ENCODE measurements around the gene SLC2A13. TPM values are rescaled to one million over a fixed set of nuclear protein-coding genes. Genes with fewer than 3 reads are reported as not detected.

The SLC2A13 gene
- total RNA-seq, result 10 to 100 TPM in 1 of 2 donors, 1 to 10 TPM in 1; 5.9 to 13.7 TPM

DNA sequence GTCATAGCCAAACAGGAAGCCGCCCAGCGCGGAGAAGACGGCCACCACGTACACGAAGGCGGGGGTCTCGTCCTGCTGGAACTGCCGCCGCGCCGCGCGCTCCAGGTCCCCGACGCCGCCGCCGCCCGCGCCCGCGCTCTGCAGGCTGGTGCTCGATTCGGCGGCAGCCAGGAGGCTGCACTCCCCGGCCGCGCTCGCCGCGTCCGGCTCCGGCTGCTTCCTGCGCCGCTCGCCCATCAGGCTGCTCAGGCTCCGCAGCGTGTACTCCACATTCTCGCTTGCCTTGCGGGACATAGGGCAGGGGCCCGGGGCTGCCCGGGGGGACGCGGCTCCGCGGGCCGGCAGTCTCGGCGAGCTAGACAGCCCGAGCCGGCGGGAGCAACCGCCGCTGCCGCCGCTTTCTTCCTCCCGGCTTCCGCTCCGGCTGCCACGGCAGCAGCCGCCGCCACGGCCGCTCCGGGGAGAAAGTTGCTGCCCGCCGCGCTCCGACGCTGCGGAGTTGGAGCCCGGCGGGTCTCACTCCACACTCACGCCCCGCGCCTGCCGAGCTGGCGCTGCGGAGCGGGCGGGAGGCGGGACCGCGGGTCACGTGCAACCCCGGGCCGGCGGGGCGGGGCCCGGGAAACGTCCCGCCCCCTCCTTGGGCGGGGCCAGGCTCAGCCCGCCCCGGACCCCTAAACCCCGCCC lies at the start of gene SLC2A13:
TSS of gene SLC2A13 (minus strand) at position 567 of the 687 bp plus-strand sequence. CDS start at position 294, 273 bp downstream.
- no peaks in the 10 kb centered on the region for H3K27me3 ChIP-seq (replicated peaks; ENCODE audit: insufficient read depth)
- H3K36me3 ChIP-seq, result no peaks in the 10 kb centered on the region
- intact Hi-C loops (cut with DNase I), result loop anchor here (2.0 to 5.0 kb wide), 3 partner anchors 73 to 117 kb away; partner anchors contain the start of gene LRRK2
- peak within 1 kb of the TSS; percentile 74 to 78 for H3K27ac ChIP-seq
- TF ChIP-seq POLR2A (IDR thresholded peaks at IDR 0.05) (peak; percentile 77), POLR2AphosphoS5 (IDR thresholded peaks at IDR 0.05) (peak; percentile 30)
- TF ChIP-seq, protein P1, sequence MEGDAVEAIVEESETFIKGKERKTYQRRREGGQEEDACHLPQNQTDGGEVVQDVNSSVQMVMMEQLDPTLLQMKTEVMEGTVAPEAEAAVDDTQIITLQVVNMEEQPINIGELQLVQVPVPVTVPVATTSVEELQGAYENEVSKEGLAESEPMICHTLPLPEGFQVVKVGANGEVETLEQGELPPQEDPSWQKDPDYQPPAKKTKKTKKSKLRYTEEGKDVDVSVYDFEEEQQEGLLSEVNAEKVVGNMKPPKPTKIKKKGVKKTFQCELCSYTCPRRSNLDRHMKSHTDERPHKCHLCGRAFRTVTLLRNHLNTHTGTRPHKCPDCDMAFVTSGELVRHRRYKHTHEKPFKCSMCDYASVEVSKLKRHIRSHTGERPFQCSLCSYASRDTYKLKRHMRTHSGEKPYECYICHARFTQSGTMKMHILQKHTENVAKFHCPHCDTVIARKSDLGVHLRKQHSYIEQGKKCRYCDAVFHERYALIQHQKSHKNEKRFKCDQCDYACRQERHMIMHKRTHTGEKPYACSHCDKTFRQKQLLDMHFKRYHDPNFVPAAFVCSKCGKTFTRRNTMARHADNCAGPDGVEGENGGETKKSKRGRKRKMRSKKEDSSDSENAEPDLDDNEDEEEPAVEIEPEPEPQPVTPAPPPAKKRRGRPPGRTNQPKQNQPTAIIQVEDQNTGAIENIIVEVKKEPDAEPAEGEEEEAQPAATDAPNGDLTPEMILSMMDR (IDR thresholded peaks at IDR 0.05), result no peak
- H3K9me3 ChIP-seq, result no peaks in the 10 kb centered on the region
- peak; percentile 68 for DNase-seq (ENCODE audit: low spot score)
- WGBS, result 1% methylated on average over 34 of the region's 97 CpGs
- H3K4me3 ChIP-seq, result peak within 1 kb of the TSS; percentile 69 to 87
- no peaks in the 10 kb centered on the region for H3K4me1 ChIP-seq (replicated peaks)

- no peaks in the 10 kb centered on the region for H3K9me3 ChIP-seq
- no peaks in the 10 kb centered on the region for H3K36me3 ChIP-seq
- H3K27ac ChIP-seq, result no peak overlapping the region
- WGBS, result 89% methylated on average over 4 of the region's 4 CpGs
- no peak overlapping the region for H3K4me3 ChIP-seq
- no peaks in the 10 kb centered on the region for H3K27me3 ChIP-seq (replicated peaks; ENCODE audit: insufficient read depth)
- DNase-seq (ENCODE audit: low spot score), result no peak
- no peaks in the 10 kb centered on the region for H3K4me1 ChIP-seq (replicated peaks)
- TF ChIP-seq, protein P1 (IDR thresholded peaks at IDR 0.05), result no peak
- TF ChIP-seq POLR2AphosphoS5 (IDR thresholded peaks at IDR 0.05) (no peak), POLR2A (IDR thresholded peaks at IDR 0.05) (no peak)
- intact Hi-C loops (cut with DNase I), result loop anchor here (5.0 kb wide), 1 partner anchor 158 kb away; no protein-coding TSS in a partner anchor
These were observed 48.5 kb upstream of the SLC2A13 start for GRCh38 chr12:40154381-40154780.

DNA sequence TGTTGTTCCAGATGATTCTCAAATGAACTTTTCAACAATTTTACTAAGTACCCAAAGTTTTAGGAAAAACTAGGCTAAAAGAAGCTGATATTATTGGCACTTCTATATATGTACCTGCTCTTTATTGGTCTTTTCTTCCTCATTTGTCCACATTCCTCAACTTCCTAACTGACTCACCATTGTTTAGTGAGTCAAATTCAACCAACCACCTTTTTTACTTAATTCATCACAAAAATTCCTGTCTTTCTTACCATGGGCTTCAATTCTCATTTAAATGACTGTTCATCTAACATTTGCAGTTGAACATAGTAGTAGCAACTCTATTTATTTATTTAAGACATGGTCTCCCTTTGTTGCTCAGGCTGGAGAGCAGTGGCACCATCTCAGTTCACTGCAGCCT lies 47.6 kb upstream of the SLC2A13 start:
- TF ChIP-seq POLR2A (IDR thresholded peaks at IDR 0.05), result no peak
- TF ChIP-seq POLR2AphosphoS5 (IDR thresholded peaks at IDR 0.05), result no peak
- TF ChIP-seq, protein P1 (IDR thresholded peaks at IDR 0.05), result no peak
- no peak overlapping the region for H3K4me3 ChIP-seq
- intact Hi-C loops (cut with DNase I), result loop anchor here (5.0 kb wide), 1 partner anchor 159 kb away; no protein-coding TSS in a partner anchor
- H3K27ac ChIP-seq, result no peak overlapping the region
- no peak for DNase-seq (ENCODE audit: low spot score)
- H3K4me1 ChIP-seq (replicated peaks), result no peaks in the 10 kb centered on the region
- H3K27me3 ChIP-seq (replicated peaks; ENCODE audit: insufficient read depth), result no peaks in the 10 kb centered on the region
- H3K36me3 ChIP-seq, result no peaks in the 10 kb centered on the region
- no peaks in the 10 kb centered on the region for H3K9me3 ChIP-seq

DNA sequence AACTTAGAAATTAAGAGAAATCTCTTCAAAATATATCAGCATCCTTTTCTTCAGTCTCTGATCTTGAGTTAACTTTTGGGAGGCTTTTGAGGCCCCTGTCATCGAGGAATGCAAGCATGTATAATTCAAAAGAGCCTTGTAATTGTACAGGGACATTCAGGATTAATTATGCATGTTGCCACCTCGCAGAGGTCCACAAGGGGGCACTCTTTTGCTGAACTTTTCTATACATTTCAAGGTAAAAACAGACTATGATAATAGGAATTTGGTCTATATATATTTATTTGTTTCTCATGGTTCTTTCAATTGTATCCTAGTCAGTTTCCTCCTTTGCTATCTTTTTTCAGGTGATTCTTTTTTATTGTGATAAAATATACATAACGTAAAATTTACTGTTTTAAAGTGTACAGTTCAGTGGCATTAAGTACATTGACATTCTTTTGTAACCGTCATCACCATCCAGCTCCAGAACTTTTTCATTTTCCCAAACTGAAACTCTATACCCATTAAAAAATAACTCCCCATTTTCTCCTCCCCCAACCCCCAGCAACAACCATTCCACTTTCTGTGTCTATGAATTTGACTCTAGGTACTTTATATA lies 47.0 kb upstream of the SLC2A13 start:
- Histone ChIP-seq H3K36me3 (no peaks in the 10 kb centered on the region), H3K4me3 (no peak overlapping the region), H3K9me3 (no peaks in the 10 kb centered on the region), H3K4me1 (replicated peaks) (no peaks in the 10 kb centered on the region), H3K27me3 (replicated peaks; ENCODE audit: insufficient read depth) (no peaks in the 10 kb centered on the region), H3K27ac (no peak overlapping the region)
- 25% methylated on average over 4 of the region's 4 CpGs for WGBS
- TF ChIP-seq POLR2A (IDR thresholded peaks at IDR 0.05) (no peak), POLR2AphosphoS5 (IDR thresholded peaks at IDR 0.05) (no peak)
- TF ChIP-seq, protein P1 (IDR thresholded peaks at IDR 0.05), result peak; percentile 32 to 68 (median 66)
- intact Hi-C loops (cut with DNase I), result loop anchor here (5.0 kb wide), 1 partner anchor 159 kb away; no protein-coding TSS in a partner anchor
- peak; percentile 38 for DNase-seq (ENCODE audit: low spot score)
